ENCODE data around the gene ATP9A. TPM values are rescaled to one million over a fixed set of nuclear protein-coding genes. Genes with fewer than 3 reads are reported as not detected.

ATP9A gene
- total and polyA plus RNA-seq, 5 donors from 2014 or later: 0.10 to 0.76 TPM; not detected in 3

GRCh38 chr20:51633430-51633829 is 134.8 kb downstream of the ATP9A start:
- H3K4me3 Mint-ChIP-seq: no peak overlapping the region
- H3K36me3 ChIP-seq (ENCODE audit: control insufficient read depth, insufficient read depth, low read length): no peaks in the 10 kb centered on the region
- no peak for DNase-seq
- peaks cover 3% of the 10 kb centered on the region for H3K36me3 Mint-ChIP-seq
- no peak overlapping the region for H3K27ac Mint-ChIP-seq
- H3K4me1 Mint-ChIP-seq: peaks cover 0 to 24% (median 8%) of the 10 kb centered on the region in 4 donors
- no peak for ATAC-seq (ENCODE audit: low read depth in 2 of 2)
- peaks cover 0 to 2% (median 0%) of the 10 kb centered on the region in 7 donors for H3K9me3 Mint-ChIP-seq
- peaks cover 17% of the 10 kb centered on the region for H3K27me3 Mint-ChIP-seq
- no peaks in the 10 kb centered on the region for H3K9me3 ChIP-seq (ENCODE audit: control insufficient read depth in 2 of 2, low read length in 2 of 2)
- H3K27me3 ChIP-seq (ENCODE audit: control insufficient read depth, insufficient read depth, low read length): no peaks in the 10 kb centered on the region
- no peak overlapping the region for H3K27ac ChIP-seq (ENCODE audit: insufficient read depth, low read length, poor library complexity, severe bottlenecking)
- H3K4me1 ChIP-seq (ENCODE audit: control insufficient read depth, insufficient read depth, low read length, poor library complexity, severe bottlenecking): peaks cover 6% of the 10 kb centered on the region
- H3K4me3 ChIP-seq (ENCODE audit: low read depth, low read length): no peak overlapping the region

GRCh38 chr20:51631953-51632352 is 136.2 kb downstream of the ATP9A start:
- H3K4me3 Mint-ChIP-seq: no peak overlapping the region
- H3K9me3 ChIP-seq (ENCODE audit: control insufficient read depth in 2 of 2, low read length in 2 of 2): no peaks in the 10 kb centered on the region

GRCh38 chr20:51631011-51631950 is 136.9 kb downstream of the ATP9A start:
- peak in 1 of 3 donors; percentile 41 for DNase-seq
- H3K4me3 ChIP-seq (ENCODE audit: low read depth, low read length): no peak overlapping the region
- H3K27ac ChIP-seq (ENCODE audit: insufficient read depth, low read length, poor library complexity, severe bottlenecking): no peak overlapping the region
- peaks cover 17% of the 10 kb centered on the region for H3K27me3 Mint-ChIP-seq
- peaks cover 3% of the 10 kb centered on the region for H3K36me3 Mint-ChIP-seq
- no peak overlapping the region for H3K27ac Mint-ChIP-seq
- no peaks in the 10 kb centered on the region for H3K36me3 ChIP-seq (ENCODE audit: control insufficient read depth, insufficient read depth, low read length)
- no peaks in the 10 kb centered on the region for H3K27me3 ChIP-seq (ENCODE audit: control insufficient read depth, insufficient read depth, low read length)
- peaks cover 0 to 24% (median 8%) of the 10 kb centered on the region in 4 donors for H3K4me1 Mint-ChIP-seq
- H3K9me3 ChIP-seq (ENCODE audit: control insufficient read depth in 2 of 2, low read length in 2 of 2): no peaks in the 10 kb centered on the region
- no peak overlapping the region for H3K4me3 Mint-ChIP-seq
- peak in 1 of 2 donors; percentile 53 for ATAC-seq (ENCODE audit: low read depth in 2 of 2)
- peaks cover 0 to 2% (median 0%) of the 10 kb centered on the region in 7 donors for H3K9me3 Mint-ChIP-seq
- peaks cover 6% of the 10 kb centered on the region for H3K4me1 ChIP-seq (ENCODE audit: control insufficient read depth, insufficient read depth, low read length, poor library complexity, severe bottlenecking)

More at GRCh38 chr20:51631953-51632352, 136.2 kb downstream of the ATP9A start:
- Mint-ChIP-seq H3K27me3 (peaks cover 17% of the 10 kb centered on the region), H3K4me1 (peaks cover 0 to 24% (median 8%) of the 10 kb centered on the region in 4 donors), H3K36me3 (peaks cover 3% of the 10 kb centered on the region), H3K9me3 (peaks cover 0 to 2% (median 0%) of the 10 kb centered on the region in 7 donors), H3K27ac (no peak overlapping the region)
- no peaks in the 10 kb centered on the region for H3K36me3 ChIP-seq (ENCODE audit: control insufficient read depth, insufficient read depth, low read length)
- H3K4me3 ChIP-seq (ENCODE audit: low read depth, low read length): no peak overlapping the region
- H3K4me1 ChIP-seq (ENCODE audit: control insufficient read depth, insufficient read depth, low read length, poor library complexity, severe bottlenecking): peaks cover 6% of the 10 kb centered on the region
- no peaks in the 10 kb centered on the region for H3K27me3 ChIP-seq (ENCODE audit: control insufficient read depth, insufficient read depth, low read length)
- DNase-seq: no peak
- ATAC-seq (ENCODE audit: low read depth in 2 of 2): no peak
- H3K27ac ChIP-seq (ENCODE audit: insufficient read depth, low read length, poor library complexity, severe bottlenecking): no peak overlapping the region

- no peaks in the 10 kb centered on the region for H3K9me3 ChIP-seq (ENCODE audit: control insufficient read depth in 2 of 2, low read length in 2 of 2)
- ATAC-seq (ENCODE audit: low read depth in 2 of 2) (no peak), DNase-seq (no peak)
- peaks cover 0 to 2% (median 0%) of the 10 kb centered on the region in 7 donors for H3K9me3 Mint-ChIP-seq
- no peaks in the 10 kb centered on the region for H3K27me3 ChIP-seq (ENCODE audit: control insufficient read depth, insufficient read depth, low read length)
- peaks cover 17% of the 10 kb centered on the region for H3K27me3 Mint-ChIP-seq
- no peak overlapping the region for H3K4me3 Mint-ChIP-seq
- peaks cover 3% of the 10 kb centered on the region for H3K36me3 Mint-ChIP-seq
- peaks cover 0 to 24% (median 8%) of the 10 kb centered on the region in 4 donors for H3K4me1 Mint-ChIP-seq
- H3K4me1 ChIP-seq (ENCODE audit: control insufficient read depth, insufficient read depth, low read length, poor library complexity, severe bottlenecking): peaks cover 6% of the 10 kb centered on the region
- no peak overlapping the region for H3K4me3 ChIP-seq (ENCODE audit: low read depth, low read length)
- no peak overlapping the region for H3K27ac Mint-ChIP-seq
- H3K36me3 ChIP-seq (ENCODE audit: control insufficient read depth, insufficient read depth, low read length): no peaks in the 10 kb centered on the region
- no peak overlapping the region for H3K27ac ChIP-seq (ENCODE audit: insufficient read depth, low read length, poor library complexity, severe bottlenecking)
Measured at GRCh38 chr20:51629399-51630058, 138.7 kb downstream of the ATP9A start.

- no peak for DNase-seq
- Histone ChIP-seq H3K9me3 (ENCODE audit: control insufficient read depth in 2 of 2, low read length in 2 of 2) (no peaks in the 10 kb centered on the region), H3K4me3 (ENCODE audit: low read depth, low read length) (no peak overlapping the region), H3K4me1 (ENCODE audit: control insufficient read depth, insufficient read depth, low read length, poor library complexity, severe bottlenecking) (peaks cover 6% of the 10 kb centered on the region), H3K27me3 (ENCODE audit: control insufficient read depth, insufficient read depth, low read length) (no peaks in the 10 kb centered on the region), H3K27ac (ENCODE audit: insufficient read depth, low read length, poor library complexity, severe bottlenecking) (no peak overlapping the region), H3K36me3 (ENCODE audit: control insufficient read depth, insufficient read depth, low read length) (no peaks in the 10 kb centered on the region)
- Mint-ChIP-seq H3K36me3 (peaks cover 3% of the 10 kb centered on the region), H3K9me3 (peaks cover 0 to 2% (median 0%) of the 10 kb centered on the region in 7 donors), H3K27me3 (peaks cover 17% of the 10 kb centered on the region), H3K4me3 (no peak overlapping the region), H3K27ac (no peak overlapping the region), H3K4me1 (peaks cover 0 to 27% (median 8%) of the 10 kb centered on the region in 4 donors)
- no peak for ATAC-seq (ENCODE audit: low read depth in 2 of 2)
Measured at GRCh38 chr20:51628533-51629398, 139.4 kb downstream of the ATP9A start.

GRCh38 chr20:51627586-51627985 is 140.6 kb downstream of the ATP9A start:
- Mint-ChIP-seq H3K27ac (no peak overlapping the region), H3K4me1 (peaks cover 0 to 27% (median 8%) of the 10 kb centered on the region in 4 donors), H3K9me3 (peaks cover 0 to 2% (median 0%) of the 10 kb centered on the region in 7 donors), H3K36me3 (peaks cover 3% of the 10 kb centered on the region), H3K4me3 (no peak overlapping the region), H3K27me3 (peaks cover 10% of the 10 kb centered on the region)
- no peaks in the 10 kb centered on the region for H3K27me3 ChIP-seq (ENCODE audit: control insufficient read depth, insufficient read depth, low read length)
- H3K4me1 ChIP-seq (ENCODE audit: control insufficient read depth, insufficient read depth, low read length, poor library complexity, severe bottlenecking): peaks cover 6% of the 10 kb centered on the region
- H3K36me3 ChIP-seq (ENCODE audit: control insufficient read depth, insufficient read depth, low read length): no peaks in the 10 kb centered on the region
- no peak overlapping the region for H3K27ac ChIP-seq (ENCODE audit: insufficient read depth, low read length, poor library complexity, severe bottlenecking)
- no peak for ATAC-seq (ENCODE audit: low read depth in 2 of 2)
- no peak for DNase-seq
- H3K4me3 ChIP-seq (ENCODE audit: low read depth, low read length): no peak overlapping the region
- no peaks in the 10 kb centered on the region for H3K9me3 ChIP-seq (ENCODE audit: control insufficient read depth in 2 of 2, low read length in 2 of 2)

- Mint-ChIP-seq H3K36me3 (no peaks in the 10 kb centered on the region), H3K27me3 (no peaks in the 10 kb centered on the region), H3K4me3 (no peak overlapping the region), H3K4me1 (peaks cover 0 to 11% (median under 1%) of the 10 kb centered on the region in 4 donors), H3K9me3 (peaks cover 0 to 2% (median 0%) of the 10 kb centered on the region in 7 donors), H3K27ac (no peak overlapping the region)
- H3K9me3 ChIP-seq (ENCODE audit: control insufficient read depth in 2 of 2, low read length in 2 of 2): no peaks in the 10 kb centered on the region
- H3K27me3 ChIP-seq (ENCODE audit: control insufficient read depth, insufficient read depth, low read length): no peaks in the 10 kb centered on the region
- no peak for DNase-seq
- H3K4me3 ChIP-seq (ENCODE audit: low read depth, low read length): no peak overlapping the region
- no peaks in the 10 kb centered on the region for H3K4me1 ChIP-seq (ENCODE audit: control insufficient read depth, insufficient read depth, low read length, poor library complexity, severe bottlenecking)
- no peak overlapping the region for H3K27ac ChIP-seq (ENCODE audit: insufficient read depth, low read length, poor library complexity, severe bottlenecking)
- no peaks in the 10 kb centered on the region for H3K36me3 ChIP-seq (ENCODE audit: control insufficient read depth, insufficient read depth, low read length)
- no peak for ATAC-seq (ENCODE audit: low read depth in 2 of 2)
Measured at GRCh38 chr20:51625105-51625504, 143.1 kb downstream of the ATP9A start.
